ENCODE measurements around the gene ABCC12.

DNA sequence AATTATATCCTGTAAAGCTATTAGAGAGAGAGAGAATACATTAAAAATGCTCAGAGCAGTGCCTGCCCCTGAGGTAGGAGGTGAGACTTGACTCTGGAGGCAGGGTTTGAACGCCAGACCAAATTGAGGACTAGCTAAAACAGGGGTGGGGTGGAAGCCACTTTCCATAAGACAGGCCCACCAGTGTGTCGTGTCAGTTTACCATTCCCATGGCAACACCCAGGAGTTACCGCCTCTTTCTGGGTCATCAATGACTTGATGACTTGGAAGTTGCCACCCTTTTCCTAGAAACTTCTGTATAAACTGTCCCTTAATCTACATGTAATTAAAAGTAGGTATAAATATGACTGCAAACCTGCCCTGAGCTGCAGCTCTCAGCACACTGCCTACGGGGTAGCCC, 32.0 kb upstream of the ABCC12 start:
- TF ChIP-seq, protein P1, sequence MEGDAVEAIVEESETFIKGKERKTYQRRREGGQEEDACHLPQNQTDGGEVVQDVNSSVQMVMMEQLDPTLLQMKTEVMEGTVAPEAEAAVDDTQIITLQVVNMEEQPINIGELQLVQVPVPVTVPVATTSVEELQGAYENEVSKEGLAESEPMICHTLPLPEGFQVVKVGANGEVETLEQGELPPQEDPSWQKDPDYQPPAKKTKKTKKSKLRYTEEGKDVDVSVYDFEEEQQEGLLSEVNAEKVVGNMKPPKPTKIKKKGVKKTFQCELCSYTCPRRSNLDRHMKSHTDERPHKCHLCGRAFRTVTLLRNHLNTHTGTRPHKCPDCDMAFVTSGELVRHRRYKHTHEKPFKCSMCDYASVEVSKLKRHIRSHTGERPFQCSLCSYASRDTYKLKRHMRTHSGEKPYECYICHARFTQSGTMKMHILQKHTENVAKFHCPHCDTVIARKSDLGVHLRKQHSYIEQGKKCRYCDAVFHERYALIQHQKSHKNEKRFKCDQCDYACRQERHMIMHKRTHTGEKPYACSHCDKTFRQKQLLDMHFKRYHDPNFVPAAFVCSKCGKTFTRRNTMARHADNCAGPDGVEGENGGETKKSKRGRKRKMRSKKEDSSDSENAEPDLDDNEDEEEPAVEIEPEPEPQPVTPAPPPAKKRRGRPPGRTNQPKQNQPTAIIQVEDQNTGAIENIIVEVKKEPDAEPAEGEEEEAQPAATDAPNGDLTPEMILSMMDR (IDR thresholded peaks at IDR 0.05; ENCODE audit: poor library complexity, severe bottlenecking) = no peak
- no peak for TF ChIP-seq MXI1 (conservative IDR thresholded peaks at IDR 0.05; ENCODE audit: poor library complexity, severe bottlenecking)
- TF ChIP-seq POLR2AphosphoS5 (IDR thresholded peaks at IDR 0.05) = no peak

All from neural cell (in vitro differentiated cells).